DMS79 treated with DMSO at 0.1 percent for 48 hours (cell line): Measurements from ENCODE around the gene NTNG1.

Experiments
- DNase-seq: peaks from one replicate; lab custom pipeline; 2025; lab: John Stamatoyannopoulos, UW

The NTNG1 gene

GRCh38 chr1:107459204-107459904, 318.5 kb downstream of the NTNG1 start:
- DNase-seq, result no peak

- no peak for DNase-seq
Observed at GRCh38 chr1:107460035-107460434, 319.2 kb downstream of the NTNG1 start.

GRCh38 chr1:107464827-107465226, 324.0 kb downstream of the NTNG1 start:
- no peak for DNase-seq

DNA sequence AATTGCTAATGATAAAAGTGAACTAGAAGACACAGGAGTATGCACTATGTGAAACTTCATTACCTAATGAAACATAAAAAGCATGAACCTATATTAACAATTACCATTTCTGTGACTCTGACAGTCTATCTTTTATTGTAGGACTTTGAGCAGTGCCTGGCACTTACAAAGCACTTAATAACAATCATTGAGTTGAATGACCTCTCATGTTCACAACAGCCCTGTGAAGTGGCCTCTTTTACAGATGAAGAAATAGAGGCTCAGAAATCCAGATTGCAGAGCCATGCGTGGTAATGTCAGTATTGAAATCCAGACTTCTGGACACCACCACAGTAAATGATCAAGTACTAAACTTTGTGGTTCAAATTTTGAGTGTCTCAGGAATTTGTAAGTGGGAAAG, 326.4 kb downstream of the NTNG1 start:
- peak; percentile 89 for DNase-seq

DNA sequence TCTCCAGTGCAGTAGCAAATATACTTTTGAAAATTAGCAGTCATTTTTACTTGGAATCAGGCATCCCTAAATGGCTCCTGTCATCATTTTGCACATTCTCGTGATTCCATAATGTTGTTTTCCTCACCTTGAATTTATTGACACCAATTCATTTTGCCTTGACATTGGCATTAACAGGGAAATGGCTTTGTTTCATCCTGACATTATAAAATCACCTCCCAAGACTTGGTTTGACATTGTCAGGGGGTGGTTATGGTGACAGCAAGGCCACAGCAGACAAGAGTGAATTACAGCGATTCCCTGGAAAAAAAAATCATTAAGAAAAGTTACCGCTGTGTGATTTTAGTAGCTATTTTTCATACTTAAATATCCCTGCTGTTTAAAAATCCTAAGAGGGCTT, 327.0 kb downstream of the NTNG1 start:
- no peak for DNase-seq

DNA sequence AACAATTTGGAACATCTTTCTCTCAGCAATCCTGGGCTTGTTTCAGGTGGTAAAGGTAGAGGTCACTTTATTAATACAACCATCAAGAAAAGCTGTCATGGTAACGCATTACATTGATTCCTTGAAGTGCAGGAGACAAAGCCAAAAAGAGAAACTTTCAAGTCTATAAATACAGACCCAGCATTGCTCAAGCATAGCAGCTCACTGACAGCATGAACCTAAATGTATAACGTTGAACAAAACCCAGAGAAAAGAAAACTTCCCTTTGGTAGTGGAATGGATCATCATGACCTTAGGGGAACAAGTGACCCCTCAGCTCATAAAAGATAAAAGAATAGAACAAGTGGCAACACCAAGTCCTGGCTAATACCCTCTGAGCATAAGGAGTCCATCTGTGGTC, 332.2 kb downstream of the NTNG1 start:
- no peak for DNase-seq

DNA sequence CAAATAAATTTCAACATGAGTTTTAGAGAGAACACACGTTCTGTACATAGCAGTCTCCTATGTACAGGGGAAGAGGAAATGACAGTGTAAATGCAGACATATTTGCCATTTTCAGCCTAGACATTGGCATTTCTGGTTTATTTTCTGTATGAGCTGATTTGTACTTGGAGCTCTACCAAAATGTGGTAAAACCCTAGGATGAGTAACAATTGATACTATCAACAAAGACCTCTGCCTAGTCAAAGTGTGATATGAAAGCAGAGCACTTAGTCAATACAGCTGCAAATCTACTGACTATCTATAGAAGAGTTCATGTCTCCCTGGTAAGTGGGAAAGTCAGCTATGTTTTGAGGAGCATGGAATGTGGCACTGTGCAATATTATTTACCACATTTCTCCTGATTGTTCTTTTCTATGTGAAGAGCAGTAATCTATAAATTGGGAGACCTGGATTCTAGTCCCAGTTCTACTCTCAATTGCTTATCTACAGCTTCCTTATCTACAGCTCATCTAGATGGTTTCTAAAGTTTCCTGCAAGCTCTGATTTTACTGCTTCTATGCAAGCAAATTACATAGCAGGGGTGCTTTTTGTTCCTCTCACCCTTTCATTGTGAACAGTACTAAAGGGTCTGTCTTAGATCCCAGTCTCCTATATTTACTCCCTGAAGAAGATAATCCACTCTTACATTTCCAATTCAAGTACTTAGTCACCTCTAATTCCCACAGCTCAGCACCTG, 334.2 kb downstream of the NTNG1 start:
- no peak for DNase-seq

GRCh38 chr1:107477233-107477632, 336.4 kb downstream of the NTNG1 start:
- no peak for DNase-seq

DNA sequence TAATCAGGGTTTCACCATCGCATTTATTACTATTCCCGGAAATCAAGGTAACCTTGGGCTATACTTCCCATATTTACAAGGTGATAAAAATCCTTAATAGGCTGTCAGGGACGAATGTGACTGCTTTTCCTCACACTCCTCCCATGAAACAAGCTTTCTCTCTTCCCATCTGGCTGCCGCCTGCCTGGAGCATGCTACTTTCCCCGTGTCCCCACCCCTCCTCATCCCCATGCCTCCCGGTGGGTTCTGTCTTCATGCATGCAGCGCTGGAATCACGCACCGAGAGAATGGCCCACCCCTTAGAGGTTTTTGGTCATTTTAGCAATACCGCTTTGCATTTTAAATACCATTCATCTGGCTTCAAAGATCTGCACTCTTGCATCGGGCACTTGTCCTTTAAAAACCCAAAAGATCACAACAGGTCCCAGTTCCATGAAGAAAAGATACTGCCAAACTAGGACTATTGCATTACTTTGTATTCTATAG, 339.1 kb downstream of the NTNG1 start:
- DNase-seq, result no peak

- no peak for DNase-seq
Observed at GRCh38 chr1:107480548-107481415, 339.9 kb downstream of the NTNG1 start.

- no peak for DNase-seq
Observed at GRCh38 chr1:107481756-107482384, 341.0 kb downstream of the NTNG1 start.

DNA sequence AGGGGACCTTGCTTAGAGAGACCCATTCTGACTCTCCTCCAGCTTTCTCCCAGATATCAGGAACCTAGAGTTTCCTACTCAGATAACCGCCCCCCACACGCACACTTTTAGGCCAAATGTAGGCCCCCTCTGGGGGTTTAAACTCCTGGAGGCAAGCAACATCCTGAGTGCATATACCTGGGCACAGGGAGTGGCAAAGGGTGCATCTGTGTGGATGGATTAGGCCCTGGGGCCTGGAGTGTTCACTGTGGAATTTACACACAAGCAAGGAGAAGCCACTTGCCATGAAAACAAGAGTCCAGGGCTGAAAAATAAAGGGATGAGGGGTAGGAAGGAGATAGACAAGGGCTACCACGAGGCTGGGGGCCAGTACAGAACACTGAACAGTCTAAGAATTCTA, 343.1 kb downstream of the NTNG1 start:
- no peak for DNase-seq

- DNase-seq, result no peak
Observed at GRCh38 chr1:107486349-107486748, 345.5 kb downstream of the NTNG1 start.

GRCh38 chr1:107487506-107487905, 346.7 kb downstream of the NTNG1 start:
- DNase-seq, result no peak

DNA sequence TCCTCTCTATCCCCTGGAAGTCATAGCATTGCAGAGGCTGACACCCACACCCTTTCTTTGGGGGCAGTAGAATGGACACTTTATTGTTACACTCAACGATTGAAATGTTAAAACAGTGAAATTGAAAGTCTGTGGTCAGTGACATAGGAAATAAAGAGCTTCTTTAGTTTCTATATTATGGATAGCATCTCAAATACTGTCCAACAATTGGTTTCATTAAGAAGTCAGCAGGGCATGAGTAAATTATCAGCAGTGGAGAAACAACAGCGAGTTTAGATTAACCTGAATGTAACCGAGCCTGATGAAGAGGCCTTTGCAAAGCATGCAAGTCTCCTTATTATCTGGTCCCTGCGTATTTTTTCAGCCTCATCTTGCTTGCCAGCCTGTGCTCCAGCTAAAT, 350.7 kb downstream of the NTNG1 start:
- no peak for DNase-seq

- DNase-seq, result no peak
Observed at GRCh38 chr1:107493111-107493716, 352.4 kb downstream of the NTNG1 start.

- no peak for DNase-seq
Observed at GRCh38 chr1:107494061-107494460, 353.2 kb downstream of the NTNG1 start.

- DNase-seq, result peak; percentile 50
Observed at GRCh38 chr1:107496002-107496401, 355.2 kb downstream of the NTNG1 start.

DNA sequence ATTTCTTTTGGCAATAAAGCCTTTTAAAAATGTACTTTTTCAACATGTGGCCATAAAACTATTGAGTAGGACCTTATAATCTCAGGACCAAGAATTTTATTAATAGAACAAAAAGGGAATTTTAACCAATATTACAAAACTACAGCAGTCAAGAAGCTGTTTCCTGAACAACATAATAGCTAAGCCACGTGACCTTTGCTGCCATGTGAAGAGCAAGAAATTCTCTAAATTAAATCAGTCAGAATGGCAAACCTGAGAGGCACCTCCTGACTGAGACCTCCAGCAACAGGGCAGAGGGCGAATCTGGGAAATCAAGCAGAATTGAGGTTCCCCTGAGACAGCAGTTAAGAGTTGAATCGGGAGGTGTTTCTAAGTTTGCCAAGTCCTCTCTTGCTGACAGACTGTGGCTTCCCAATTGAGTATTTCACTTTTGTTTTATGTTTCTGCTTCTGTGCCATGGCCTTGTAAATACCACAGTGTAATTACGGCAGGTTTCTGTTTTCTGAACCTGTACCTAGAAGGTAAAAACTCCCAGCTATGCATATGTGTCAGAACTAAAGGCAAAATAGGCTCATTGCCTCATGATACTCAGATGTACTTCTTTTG, 358.4 kb downstream of the NTNG1 start:
- no peak for DNase-seq

DNA sequence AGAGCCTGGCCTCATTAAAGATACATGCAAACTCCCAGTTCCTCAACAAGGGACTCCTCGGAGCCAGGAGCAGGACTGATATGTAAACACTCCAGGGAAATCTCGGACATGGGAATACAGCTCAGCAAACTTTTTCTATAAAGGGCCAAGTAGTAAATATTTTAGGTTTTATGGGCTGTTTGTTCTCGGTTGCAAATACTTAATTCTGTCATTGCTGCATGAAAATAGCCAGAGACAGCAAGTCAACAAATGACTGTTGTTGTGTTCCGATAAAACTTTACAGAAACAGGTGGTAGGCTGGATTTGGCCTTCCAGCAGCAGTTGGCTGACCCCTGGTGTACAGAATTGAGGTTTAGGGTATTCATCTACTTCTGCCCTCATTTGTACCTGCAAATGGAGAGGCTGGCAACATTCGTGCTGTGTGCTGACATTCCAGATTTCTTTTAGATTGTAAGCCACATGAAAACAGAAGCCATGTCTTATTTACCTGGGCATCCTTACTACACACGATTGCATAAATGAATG, 360.3 kb downstream of the NTNG1 start:
- no peak for DNase-seq

DNA sequence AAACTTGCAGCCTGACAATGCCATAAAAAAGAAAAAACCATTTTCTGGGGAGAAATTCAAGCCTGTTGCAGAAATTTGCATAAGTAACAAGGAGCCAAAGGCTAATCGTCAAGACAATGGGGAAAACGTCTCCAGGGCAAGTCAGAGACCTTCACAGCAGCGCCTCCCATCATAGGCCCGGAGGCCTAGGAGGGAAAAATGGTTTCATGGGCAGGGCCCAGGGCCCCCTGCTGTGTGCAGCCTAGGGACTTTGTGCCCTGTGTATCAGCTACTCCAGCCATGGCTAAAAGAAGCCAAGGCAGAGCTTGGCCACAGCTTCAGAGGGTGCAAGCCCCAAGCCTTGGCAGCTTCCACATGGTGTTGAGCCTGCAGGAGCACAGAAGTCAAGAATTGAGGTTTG, 369.5 kb downstream of the NTNG1 start:
- DNase-seq, result no peak
